B cell (primary cell): Measurements from ENCODE around the gene RRP1. TPM values are rescaled to one million over a fixed set of nuclear protein-coding genes. Genes with fewer than 3 reads are reported as not detected.

Experiments used
- ATAC-seq: fragments of 200-7000 bp; cut with Tn5 transposase; one replicate; pipeline ENCODE4 v1.10.0; 2021; ENCODE audit warnings: low read depth, mild to moderate bottlenecking, moderate number of reproducible peaks, moderate library complexity
- CTCF ChIA-PET: fragments of 350-600 bp; sonication (Branson Sonifier 250); formaldehyde crosslinking; loops from one replicate; lab custom pipeline; 2021; ENCODE audit warnings: antibody characterized with exemption, inconsistent platforms; lab: Charles Lee
- POLR2A ChIA-PET: fragments of 350-600 bp; sonication (Branson Sonifier 250); formaldehyde crosslinking; loops from one replicate; lab custom pipeline; 2021; ENCODE audit warnings: antibody characterized with exemption; lab: Charles Lee
- DNase-seq: peaks from one replicate; pipeline ENCODE4 v3.0.0; 2013
- H2AFZ ChIP-seq: 2 replicates; pipeline ENCODE4 v1.6.1; 2012; ENCODE audit warnings: mild to moderate bottlenecking, low read depth, low read length; ENCODE audit not compliant: insufficient read depth, poor library complexity, severe bottlenecking
- H3K27ac ChIP-seq, 2 donors: 1 replicate in 1 of 2; 2 replicates in 1 of 2; pipeline ENCODE4 v1.5.1; 2012 to 2013; ENCODE audit warnings: low read length in 2 of 2, mild to moderate bottlenecking in 2 of 2, moderate library complexity in 1 of 2
- H3K27me3 ChIP-seq, 4 experiments: fragments of 200-600 bp in 1 of 4; sonication (generic) in 1 of 4; replicated peaks in 1 of 4; 1 replicate in 2 of 4; 2 replicates in 2 of 4; pipeline versions ENCODE4 v1.6.1 to v1.7.0; 2013 to 2016; ENCODE audit warnings: low read length in 3 of 4, mild to moderate bottlenecking in 2 of 4, mixed read lengths in 1 of 4, moderate library complexity in 1 of 4; ENCODE audit not compliant: insufficient read depth in 4 of 4, control insufficient read depth in 3 of 4; ENCODE audit errors: control extremely low read depth in 1 of 4
- H3K36me3 ChIP-seq, 2 experiments: replicated peaks in 1 of 2; 1 replicate in 1 of 2; 2 replicates in 1 of 2; pipeline versions ENCODE4 v1.6.1 to v1.7.1; 2013; ENCODE audit warnings: low read length in 1 of 2; ENCODE audit not compliant: insufficient read depth in 2 of 2, control insufficient read depth in 1 of 2; ENCODE audit errors: control extremely low read depth in 1 of 2, extremely low read depth in 1 of 2
- H3K4me1 ChIP-seq, 2 donors: fragments of 200-600 bp in 1 of 2; sonication (generic) in 1 of 2; 1 replicate in 1 of 2; 2 replicates in 1 of 2; pipeline versions ENCODE4 v1.5.1 to v1.6.1; 2013 to 2017; ENCODE audit warnings: low read length in 2 of 2; ENCODE audit not compliant: control insufficient read depth in 2 of 2, insufficient read depth in 2 of 2
- H3K4me2 ChIP-seq: replicated peaks from 2 replicates; pipeline ENCODE3; 2012; ENCODE audit warnings: mild to moderate bottlenecking, low read depth, low read length; ENCODE audit not compliant: poor library complexity, severe bottlenecking
- H3K4me3 ChIP-seq, 5 experiments: fragments of 200-600 bp in 1 of 5; sonication (generic) in 1 of 5; 1 replicate in 3 of 5; 2 replicates in 2 of 5; pipeline versions ENCODE4 v1.5.1 to v1.7.0; 2011 to 2016; ENCODE audit warnings: low read length in 4 of 5, mild to moderate bottlenecking in 4 of 5, low read depth in 2 of 5, control low read depth in 1 of 5, moderate library complexity in 1 of 5; ENCODE audit not compliant: insufficient read depth in 1 of 5; ENCODE audit errors: control extremely low read depth in 1 of 5, extremely low read depth in 1 of 5
- H3K79me2 ChIP-seq: fragments of 200-600 bp; sonication (generic); one replicate; pipeline ENCODE4 v1.6.0; 2016; ENCODE audit warnings: low read length; ENCODE audit not compliant: control insufficient read depth, insufficient read depth
- H3K9ac ChIP-seq: fragments of 200-600 bp; sonication (generic); 2 replicates; pipeline ENCODE4 v1.6.1; 2017; ENCODE audit warnings: mild to moderate bottlenecking, low read length, moderate library complexity
- H3K9me3 ChIP-seq, 3 donors: one replicate each; pipeline versions ENCODE4 v1.6.1 to v1.7.1; 2013; ENCODE audit warnings: low read length in 2 of 3; ENCODE audit not compliant: control insufficient read depth in 2 of 3, insufficient read depth in 1 of 3; ENCODE audit errors: control extremely low read depth in 1 of 3
- H4K20me1 ChIP-seq: 2 replicates; pipeline ENCODE4 v1.6.0; 2012; ENCODE audit warnings: mild to moderate bottlenecking, low read length; ENCODE audit not compliant: insufficient read depth, control insufficient read depth, poor library complexity, severe bottlenecking
- H3K27ac Mint-ChIP-seq: one replicate; pipeline ENCODE4 v1.8.0; 2021; ENCODE audit warnings: mixed read lengths
- H3K27me3 Mint-ChIP-seq: one replicate; pipeline ENCODE4 v1.8.0; 2021; ENCODE audit warnings: mixed read lengths
- H3K4me1 Mint-ChIP-seq: one replicate; pipeline ENCODE4 v1.8.0; 2021; ENCODE audit warnings: mixed read lengths
- H3K4me3 Mint-ChIP-seq: one replicate; pipeline ENCODE4 v1.8.0; 2021; ENCODE audit warnings: mixed read lengths
- H3K9me3 Mint-ChIP-seq: one replicate; pipeline ENCODE4 v1.8.0; 2022; ENCODE audit warnings: mixed read lengths; ENCODE audit not compliant: insufficient read depth
- EZH2 ChIP-seq: IDR thresholded peaks from 2 replicates; pipeline ENCODE4 v1.6.1; 2012; ENCODE audit warnings: borderline replicate concordance, low read depth, mild to moderate bottlenecking, moderate library complexity, low read length; ENCODE audit not compliant: insufficient read depth, poor library complexity, severe bottlenecking
- WGBS: methylation state at CpG from one replicate; pipeline ENCODE4 v1.1.5; 2013; ENCODE audit warnings: missing lambda C conversion rate; ENCODE audit not compliant: insufficient coverage; 5-methylcytosine and 5-hydroxymethylcytosine counted together
- intact Hi-C: fragments of 100-400 bp; cut with micrococcal nuclease; formaldehyde crosslinking; loops from one replicate; pipeline ENCODE4 v1.10.0; 2022
- polyA plus RNA-seq: library from polyadenylated mRNA; depleted of rRNA; stranded (reverse); fragments of >200 nt; gene quantifications from 2 replicates; pipeline ENCODE4 v1.2.3, GENCODE V29; 2012
- total RNA-seq, 2 donors: library from RNA; stranded (reverse); fragments of 120-200 nt in 1 of 2; gene quantifications; 1 replicate in 1 of 2; 2 replicates in 1 of 2; pipeline versions ENCODE4 v1.2.3 to v1.2.4, GENCODE V29; 2013 to 2022
- TF ChIP-seq, protein P1 (sequence below): fragments of 200-600 bp; IDR thresholded peaks from one replicate; pipeline ENCODE4 v1.8.0; 2022; ENCODE audit warnings: antibody characterized with exemption, mild to moderate bottlenecking

RRP1 gene
- total and polyA plus RNA-seq, 2 donors (not counting 1 experiment from before 2014, with no cell fraction given) = 9.6 to 27.8 TPM

DNA sequence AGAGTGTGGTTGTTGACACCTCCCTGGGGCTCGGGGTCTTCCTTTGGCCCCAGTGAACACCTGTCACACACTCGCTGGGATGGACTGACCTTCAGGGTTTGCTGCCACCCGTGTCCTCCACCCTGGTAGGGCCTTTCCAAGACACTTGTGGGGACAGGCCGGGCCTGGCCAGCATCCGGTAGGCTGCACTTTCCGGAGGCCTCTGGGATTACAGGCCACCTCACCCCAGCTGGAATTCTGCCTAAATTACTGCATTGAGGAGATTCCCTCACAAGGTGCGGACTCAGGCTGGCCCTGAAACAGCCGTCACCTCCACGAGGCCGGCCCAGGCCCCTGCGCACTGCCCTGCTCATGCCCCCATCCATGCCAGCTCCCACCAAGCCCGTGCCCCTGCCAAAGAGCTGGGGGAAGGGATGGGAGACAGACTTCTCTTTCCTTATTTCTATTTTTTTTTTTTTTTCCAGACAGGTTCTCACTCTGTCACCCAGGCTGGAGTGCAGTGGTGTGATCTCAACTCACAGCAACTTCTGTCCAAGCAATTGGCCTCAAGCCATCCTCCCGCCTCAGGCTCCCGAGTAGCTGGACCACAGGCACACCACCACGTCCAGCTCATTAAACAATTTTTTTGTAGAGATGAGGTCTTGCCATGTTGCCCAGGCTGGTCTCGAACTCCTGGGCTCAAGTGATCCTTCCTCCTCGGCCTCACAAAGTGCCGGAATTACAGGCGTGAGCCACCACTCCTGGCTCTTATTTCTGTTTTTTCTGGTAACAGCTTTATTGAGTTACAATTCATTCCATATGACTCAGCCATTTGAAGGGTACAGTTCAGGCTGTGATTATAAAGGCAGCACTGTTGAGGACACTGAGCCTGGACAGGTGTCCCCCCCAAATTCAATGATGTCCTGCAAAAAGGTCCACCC is 24.5 kb upstream of the RRP1 start:
- H3K27me3 ChIP-seq = no peaks in the 10 kb centered on the region
- peaks cover 7% of the 10 kb centered on the region for H3K27me3 Mint-ChIP-seq
- 95% methylated on average over 15 of the region's 19 CpGs for WGBS
- ATAC-seq (no peak), DNase-seq (no peak)
- no peak overlapping the region for H3K27ac ChIP-seq
- H3K4me1 Mint-ChIP-seq = no peaks in the 10 kb centered on the region
- H3K27ac Mint-ChIP-seq = no peak overlapping the region
- ChIA-PET CTCF (no interaction called here), POLR2A (interaction anchor here (0.7 kb wide), 1 partner anchor 125 kb away, joined by 3 read pairs; no protein-coding TSS in a partner anchor)
- H2AFZ ChIP-seq = no peak overlapping the region
- H3K4me2 ChIP-seq = no peak overlapping the region
- no peaks in the 10 kb centered on the region for H3K9me3 ChIP-seq
- no peaks in the 10 kb centered on the region for H3K79me2 ChIP-seq
- no peaks in the 10 kb centered on the region for H3K4me1 ChIP-seq
- H4K20me1 ChIP-seq = no peaks in the 10 kb centered on the region
- TF ChIP-seq, protein P1, sequence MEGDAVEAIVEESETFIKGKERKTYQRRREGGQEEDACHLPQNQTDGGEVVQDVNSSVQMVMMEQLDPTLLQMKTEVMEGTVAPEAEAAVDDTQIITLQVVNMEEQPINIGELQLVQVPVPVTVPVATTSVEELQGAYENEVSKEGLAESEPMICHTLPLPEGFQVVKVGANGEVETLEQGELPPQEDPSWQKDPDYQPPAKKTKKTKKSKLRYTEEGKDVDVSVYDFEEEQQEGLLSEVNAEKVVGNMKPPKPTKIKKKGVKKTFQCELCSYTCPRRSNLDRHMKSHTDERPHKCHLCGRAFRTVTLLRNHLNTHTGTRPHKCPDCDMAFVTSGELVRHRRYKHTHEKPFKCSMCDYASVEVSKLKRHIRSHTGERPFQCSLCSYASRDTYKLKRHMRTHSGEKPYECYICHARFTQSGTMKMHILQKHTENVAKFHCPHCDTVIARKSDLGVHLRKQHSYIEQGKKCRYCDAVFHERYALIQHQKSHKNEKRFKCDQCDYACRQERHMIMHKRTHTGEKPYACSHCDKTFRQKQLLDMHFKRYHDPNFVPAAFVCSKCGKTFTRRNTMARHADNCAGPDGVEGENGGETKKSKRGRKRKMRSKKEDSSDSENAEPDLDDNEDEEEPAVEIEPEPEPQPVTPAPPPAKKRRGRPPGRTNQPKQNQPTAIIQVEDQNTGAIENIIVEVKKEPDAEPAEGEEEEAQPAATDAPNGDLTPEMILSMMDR = no peak
- TF ChIP-seq EZH2 = no peak
- H3K9ac ChIP-seq = no peak overlapping the region
- no peak overlapping the region for H3K4me3 Mint-ChIP-seq
- peaks cover 0 to 3% of the 10 kb centered on the region in 2 experiments for H3K36me3 ChIP-seq
- intact Hi-C loops = no loop called here
- no peaks in the 10 kb centered on the region for H3K9me3 Mint-ChIP-seq
- H3K4me3 ChIP-seq = no peak overlapping the region
